DOHH2 (cell line): Measurements from ENCODE around the gene PLPPR3.

ENCODE experiments used
- H3F3A ChIP-seq: fragments of 200-600 bp; sonication (generic), shearing (Covaris generic); 2 replicates; pipeline ENCODE4 v1.6.0; 2016; ENCODE audit warnings: antibody characterized with exemption, mild to moderate bottlenecking; ENCODE audit not compliant: control insufficient read depth, insufficient read depth
- H3K27ac ChIP-seq: fragments of 200-600 bp; sonication (generic); 2 replicates; pipeline ENCODE4 v1.5.1; 2014; ENCODE audit warnings: low read depth, mild to moderate bottlenecking, low read length, moderate library complexity
- H3K27me3 ChIP-seq: fragments of 200-600 bp; sonication (generic); 2 replicates; pipeline ENCODE4 v1.6.1; 2014; ENCODE audit warnings: mild to moderate bottlenecking, low read length, mixed read lengths; ENCODE audit not compliant: control insufficient read depth
- H3K36me3 ChIP-seq: fragments of 200-600 bp; sonication (generic); 2 replicates; pipeline ENCODE4 v1.6.1; 2014; ENCODE audit warnings: mild to moderate bottlenecking, low read length, moderate library complexity, mixed read lengths; ENCODE audit not compliant: control insufficient read depth
- H3K4me1 ChIP-seq: fragments of 200-600 bp; sonication (generic); 2 replicates; pipeline ENCODE4 v1.6.1; 2014; ENCODE audit warnings: mild to moderate bottlenecking, low read length, mixed read lengths; ENCODE audit not compliant: control insufficient read depth
- H3K4me2 ChIP-seq: fragments of 200-600 bp; sonication (generic); 2 replicates; pipeline ENCODE4 v1.6.0; 2014; ENCODE audit warnings: mild to moderate bottlenecking, low read length, moderate library complexity
- H3K4me3 ChIP-seq: fragments of 200-600 bp; sonication (generic); 2 replicates; pipeline ENCODE4 v1.5.1; 2014; ENCODE audit warnings: mild to moderate bottlenecking, low read length, mixed read lengths
- H3K79me2 ChIP-seq: fragments of 200-600 bp; sonication (generic); 2 replicates; pipeline ENCODE4 v1.6.1; 2014; ENCODE audit warnings: mild to moderate bottlenecking, low read length, mixed read lengths; ENCODE audit not compliant: control insufficient read depth
- H3K9me2 ChIP-seq: fragments of 200-600 bp; sonication (generic); replicated peaks from 2 replicates; pipeline ENCODE4 v1.6.1; 2014; ENCODE audit warnings: mild to moderate bottlenecking, low read length, mixed read lengths; ENCODE audit not compliant: control insufficient read depth
- H3K9me3 ChIP-seq: fragments of 200-600 bp; sonication (generic); 2 replicates; pipeline ENCODE4 v1.6.1; 2014; ENCODE audit warnings: antibody characterized with exemption, low read length, mixed read lengths; ENCODE audit not compliant: control insufficient read depth, insufficient read depth
- H4K20me1 ChIP-seq: fragments of 200-600 bp; sonication (generic); 2 replicates; pipeline ENCODE4 v1.6.0; 2014; ENCODE audit warnings: low read depth, mild to moderate bottlenecking, antibody characterized with exemption, low read length, moderate library complexity; ENCODE audit not compliant: control insufficient read depth, insufficient read depth
- CTCF ChIP-seq: fragments of 200-600 bp; sonication (generic); IDR thresholded peaks from one replicate; pipeline ENCODE4 v1.5.1; 2014; ENCODE audit warnings: antibody characterized with exemption, mild to moderate bottlenecking, low read depth, low read length; ENCODE audit not compliant: poor library complexity, severe bottlenecking
- EZH2phosphoT487 ChIP-seq: fragments of 200-600 bp; sonication (generic); IDR thresholded peaks from 2 replicates; pipeline ENCODE4 v1.6.1; 2017; ENCODE audit warnings: borderline replicate concordance, mild to moderate bottlenecking, antibody characterized with exemption, low read length, moderate library complexity, mixed read lengths

PLPPR3 gene

GRCh38 chr19:804419-805165 lies 17.2 kb downstream of the PLPPR3 start:
- peaks cover 83% of the 10 kb centered on the region for H3K79me2 ChIP-seq
- peaks cover 9% of the 10 kb centered on the region for H3K4me1 ChIP-seq
- H3K27ac ChIP-seq: no peak overlapping the region
- H3K9me2 ChIP-seq: no peaks in the 10 kb centered on the region
- peaks cover 97% of the 10 kb centered on the region for H3K36me3 ChIP-seq
- H3K9me3 ChIP-seq: no peaks in the 10 kb centered on the region
- TF ChIP-seq EZH2phosphoT487 (no peak), CTCF (no peak)
- H4K20me1 ChIP-seq: peaks cover 54% of the 10 kb centered on the region
- H3K4me3 ChIP-seq: no peak overlapping the region
- H3K4me2 ChIP-seq: no peak overlapping the region
- H3F3A ChIP-seq: no peaks in the 10 kb centered on the region; the same call in 1 of the 2 replicates
- H3K27me3 ChIP-seq: no peaks in the 10 kb centered on the region

GRCh38 chr19:803686-804418 lies 17.9 kb downstream of the PLPPR3 start:
- no peaks in the 10 kb centered on the region for H3F3A ChIP-seq
- H3K9me2 ChIP-seq: no peaks in the 10 kb centered on the region
- H3K4me1 ChIP-seq: peaks cover 16% of the 10 kb centered on the region
- no peak overlapping the region for H3K27ac ChIP-seq
- TF ChIP-seq EZH2phosphoT487: no peak
- TF ChIP-seq CTCF: no peak
- peaks cover 61% of the 10 kb centered on the region for H4K20me1 ChIP-seq
- no peaks in the 10 kb centered on the region for H3K9me3 ChIP-seq
- peaks cover 91% of the 10 kb centered on the region for H3K79me2 ChIP-seq
- no peak overlapping the region for H3K4me2 ChIP-seq
- no peaks in the 10 kb centered on the region for H3K27me3 ChIP-seq
- H3K4me3 ChIP-seq: no peak overlapping the region
- peaks cover 99% of the 10 kb centered on the region for H3K36me3 ChIP-seq

- Histone ChIP-seq H3K4me3 (no peak overlapping the region), H3K9me2 (no peaks in the 10 kb centered on the region), H4K20me1 (peaks cover 68% of the 10 kb centered on the region), H3K4me2 (no peak overlapping the region), H3K79me2 (peaks cover 98% of the 10 kb centered on the region), H3K9me3 (no peaks in the 10 kb centered on the region), H3K4me1 (peaks cover 18% of the 10 kb centered on the region), H3K27me3 (no peaks in the 10 kb centered on the region), H3K27ac (no peak overlapping the region), H3K36me3 (peaks cover 100% of the 10 kb centered on the region), H3F3A (no peaks in the 10 kb centered on the region)
- TF ChIP-seq EZH2phosphoT487: no peak
- TF ChIP-seq CTCF: no peak
Measured at GRCh38 chr19:803099-803561, 18.6 kb downstream of the PLPPR3 start.
